NCI-H748 treated with DMSO at 0.1 percent for 48 hours (cell line): Measurements from ENCODE around the gene RWDD4.

ENCODE experiments used
- DNase-seq: peaks from one replicate; lab custom pipeline; 2025; lab: John Stamatoyannopoulos, UW

Gene RWDD4

DNA sequence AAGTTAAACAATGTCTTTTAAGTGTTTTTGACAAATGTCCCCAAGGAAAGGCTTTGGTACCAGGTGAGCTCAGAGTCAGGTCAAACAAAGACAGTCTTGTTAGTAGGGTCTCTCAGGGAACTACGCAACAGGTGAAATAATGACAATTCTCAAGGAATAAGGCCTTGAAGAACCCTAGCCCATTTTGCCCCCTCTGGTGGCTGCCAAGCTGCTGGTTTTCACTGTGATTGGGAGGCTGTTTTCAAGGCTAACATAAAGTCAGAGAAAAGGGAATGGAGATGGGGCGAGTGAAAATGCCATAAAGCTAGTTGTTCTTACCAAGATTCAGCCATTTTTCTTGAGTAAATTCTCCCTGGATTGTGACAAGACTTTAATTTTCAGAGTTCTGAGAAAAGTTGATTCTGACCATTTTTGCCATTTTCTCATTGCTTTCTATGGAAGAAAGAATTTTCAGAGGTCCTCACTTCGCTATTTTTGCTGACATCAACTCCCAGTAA, 58.7 kb downstream of the RWDD4 start:
- DNase-seq: no peak

DNA sequence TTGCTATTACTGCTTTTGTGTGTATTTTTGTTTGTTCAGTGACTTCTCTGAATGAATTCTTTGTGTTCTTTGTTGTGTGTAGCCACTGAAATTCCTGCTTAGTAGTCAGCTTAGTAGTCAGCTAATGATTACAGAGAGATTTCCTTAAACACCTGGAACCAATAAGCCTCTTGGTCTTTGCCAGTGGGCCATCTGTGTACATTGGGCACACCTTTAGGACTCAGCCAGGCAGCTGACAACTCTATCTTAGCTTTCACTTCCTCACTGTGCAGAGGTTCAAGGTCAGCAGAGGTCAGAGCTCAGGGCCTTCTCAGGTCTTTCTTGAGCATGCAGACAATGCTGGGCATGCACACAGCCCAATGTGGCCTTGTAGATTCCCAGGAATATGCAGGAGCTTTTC, 59.3 kb downstream of the RWDD4 start:
- DNase-seq: no peak

DNA sequence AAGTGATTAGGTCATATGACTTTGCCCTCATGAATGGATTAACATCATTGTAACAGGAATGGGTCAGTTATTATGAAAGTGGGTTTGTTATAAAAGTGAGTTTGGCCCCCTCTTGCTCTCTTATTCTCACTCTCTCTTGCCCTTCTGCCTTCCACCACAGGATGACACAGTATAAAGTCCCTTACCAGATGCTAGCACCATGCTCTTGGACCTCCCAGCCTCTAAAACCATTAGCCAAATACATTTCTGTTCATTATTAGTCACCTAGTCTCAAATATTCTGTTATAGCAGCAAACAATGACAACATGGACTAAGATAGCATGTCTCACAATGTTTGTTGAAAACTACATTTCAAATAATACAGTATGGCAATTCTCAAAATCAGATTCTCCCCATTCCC, 59.7 kb downstream of the RWDD4 start:
- no peak for DNase-seq

DNA sequence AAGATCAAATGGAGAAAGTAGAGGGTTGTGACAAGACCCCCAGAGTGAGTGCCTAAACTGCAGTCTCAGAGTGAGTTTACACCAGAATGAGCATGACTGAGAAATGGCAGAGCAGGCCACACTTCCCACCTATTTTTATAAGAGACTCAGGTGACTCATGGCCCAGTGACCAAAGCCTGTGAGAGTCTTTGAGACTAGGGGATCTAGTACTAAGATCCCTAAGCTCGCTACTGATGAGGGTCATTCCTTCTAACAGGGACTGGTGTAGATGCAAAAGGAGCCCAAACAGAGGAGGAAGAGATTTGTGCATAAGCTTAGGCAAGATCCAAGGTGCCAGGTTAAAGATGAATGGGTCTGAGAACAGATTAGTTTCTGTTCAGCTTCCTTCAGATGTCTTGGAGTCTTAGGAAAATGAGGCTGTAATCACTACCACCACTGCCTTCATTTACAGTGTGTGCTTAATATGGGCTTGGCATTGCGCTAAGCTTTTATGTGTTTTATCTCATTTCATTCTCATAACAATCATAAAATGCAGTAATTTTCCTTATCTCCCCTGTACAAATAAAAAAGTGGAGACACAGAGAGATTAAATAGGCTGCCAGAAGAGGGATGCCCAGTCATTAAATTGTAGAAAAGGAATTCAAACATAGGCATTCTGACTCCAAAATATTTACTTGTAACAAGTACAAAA, 62.8 kb downstream of the RWDD4 start:
- no peak for DNase-seq

DNA sequence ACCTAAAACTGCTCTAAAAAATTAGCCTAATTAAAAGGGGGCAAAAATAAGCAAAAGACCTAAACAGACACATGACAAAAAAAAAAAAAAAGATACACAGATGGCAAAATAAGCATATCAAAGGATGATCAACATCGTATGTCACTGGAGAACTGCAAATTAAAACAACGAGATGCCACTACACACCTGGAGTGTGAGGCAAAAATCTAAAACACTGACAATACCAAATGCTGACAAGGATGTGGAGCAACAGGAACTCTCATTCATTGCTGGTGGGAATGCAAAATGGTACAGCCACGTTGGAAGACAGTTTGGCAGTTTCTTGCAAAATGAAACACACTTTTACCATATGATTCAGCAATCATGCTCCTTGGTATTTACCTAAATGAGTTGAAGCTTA, 64.2 kb downstream of the RWDD4 start:
- no peak for DNase-seq

DNA sequence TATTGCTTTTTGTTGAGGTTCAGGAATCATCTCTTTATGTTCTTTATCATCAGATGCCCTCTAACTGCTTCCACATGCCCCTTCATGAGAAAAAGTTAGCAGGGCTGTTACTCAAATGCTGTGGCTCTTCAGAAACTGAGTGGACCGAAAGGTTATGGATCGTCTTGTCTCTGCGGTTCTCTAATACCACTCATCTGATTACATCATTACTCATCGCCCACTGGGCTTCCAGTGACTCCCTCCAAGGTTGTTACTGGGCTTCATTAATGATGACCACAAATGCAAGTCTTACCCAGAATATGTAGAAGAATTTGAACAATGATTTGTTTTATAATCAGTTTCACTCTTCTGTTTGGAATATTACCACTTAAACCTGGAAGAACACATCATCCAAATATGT, 67.7 kb downstream of the RWDD4 start:
- no peak for DNase-seq
